ENCODE results near the gene LRTM2.

Gene LRTM2

GRCh38 chr12:1830981-1831963, 10.9 kb downstream of the LRTM2 start:
- no peak for FAIRE-seq

- FAIRE-seq = no peak
Observed at GRCh38 chr12:1832801-1833595, 12.6 kb downstream of the LRTM2 start.

GRCh38 chr12:1833596-1834028, 13.2 kb downstream of the LRTM2 start:
- no peak for FAIRE-seq

- no peak for FAIRE-seq
Observed at GRCh38 chr12:1834186-1834925, 14.0 kb downstream of the LRTM2 start.

GRCh38 chr12:1835211-1836131, 15.1 kb downstream of the LRTM2 start:
- no peak for FAIRE-seq

- no peak for FAIRE-seq
Observed at GRCh38 chr12:1836241-1836803, 16.0 kb downstream of the LRTM2 start.

GRCh38 chr12:1836854-1837421, 16.6 kb downstream of the LRTM2 start:
- no peak for FAIRE-seq

- FAIRE-seq = no peak
Observed at GRCh38 chr12:1837541-1838204, 17.3 kb downstream of the LRTM2 start.

- FAIRE-seq = no peak
Observed at GRCh38 chr12:1838205-1838993, 18.0 kb downstream of the LRTM2 start.

- no peak for FAIRE-seq
Observed at GRCh38 chr12:1838994-1839365, 18.6 kb downstream of the LRTM2 start.

- no peak for FAIRE-seq
Observed at GRCh38 chr12:1839464-1839863, 19.1 kb downstream of the LRTM2 start.

- no peak for FAIRE-seq
Observed at GRCh38 chr12:1839956-1840951, 19.9 kb downstream of the LRTM2 start.

- FAIRE-seq = no peak
Observed at GRCh38 chr12:1840981-1841425, 20.6 kb downstream of the LRTM2 start.

GRCh38 chr12:1841586-1842182, 21.3 kb downstream of the LRTM2 start:
- FAIRE-seq = no peak

- FAIRE-seq = no peak
Observed at GRCh38 chr12:1842183-1842904, 22.0 kb downstream of the LRTM2 start.

GRCh38 chr12:1842905-1843640, 22.7 kb downstream of the LRTM2 start:
- FAIRE-seq = no peak

GRCh38 chr12:1843641-1844005, 23.3 kb downstream of the LRTM2 start:
- no peak for FAIRE-seq

Data from G401.6 (cell line).